Tibial nerve (tissue), 4 donors: ENCODE measurements around the gene CAMKK1.

Experiments used
- EP300 ChIP-seq, 2 donors: sonication (generic); formaldehyde crosslinking; IDR thresholded peaks; one replicate each; pipeline ENCODE4 v1.6.1; 2017; ENCODE audit warnings: antibody characterized with exemption in 2 of 2, mild to moderate bottlenecking in 1 of 2
- POLR2A ChIP-seq, 2 donors: fragments of 450-650 bp; IDR thresholded peaks; one replicate each; pipeline ENCODE4 v1.6.1; 2017; ENCODE audit warnings: antibody characterized with exemption in 2 of 2, mild to moderate bottlenecking in 2 of 2, moderate library complexity in 2 of 2
- TF ChIP-seq, protein P1 (sequence below), 5 experiments: fragments of 200-600 bp in 3 of 5; fragments of 450-650 bp in 2 of 5; sonication (generic) in 3 of 5; IDR thresholded peaks; one replicate each; pipeline ENCODE4 v1.5.1; 2016 to 2019; ENCODE audit warnings: antibody characterized with exemption in 5 of 5, mild to moderate bottlenecking in 3 of 5, moderate library complexity in 2 of 5

- TF ChIP-seq, protein P1, sequence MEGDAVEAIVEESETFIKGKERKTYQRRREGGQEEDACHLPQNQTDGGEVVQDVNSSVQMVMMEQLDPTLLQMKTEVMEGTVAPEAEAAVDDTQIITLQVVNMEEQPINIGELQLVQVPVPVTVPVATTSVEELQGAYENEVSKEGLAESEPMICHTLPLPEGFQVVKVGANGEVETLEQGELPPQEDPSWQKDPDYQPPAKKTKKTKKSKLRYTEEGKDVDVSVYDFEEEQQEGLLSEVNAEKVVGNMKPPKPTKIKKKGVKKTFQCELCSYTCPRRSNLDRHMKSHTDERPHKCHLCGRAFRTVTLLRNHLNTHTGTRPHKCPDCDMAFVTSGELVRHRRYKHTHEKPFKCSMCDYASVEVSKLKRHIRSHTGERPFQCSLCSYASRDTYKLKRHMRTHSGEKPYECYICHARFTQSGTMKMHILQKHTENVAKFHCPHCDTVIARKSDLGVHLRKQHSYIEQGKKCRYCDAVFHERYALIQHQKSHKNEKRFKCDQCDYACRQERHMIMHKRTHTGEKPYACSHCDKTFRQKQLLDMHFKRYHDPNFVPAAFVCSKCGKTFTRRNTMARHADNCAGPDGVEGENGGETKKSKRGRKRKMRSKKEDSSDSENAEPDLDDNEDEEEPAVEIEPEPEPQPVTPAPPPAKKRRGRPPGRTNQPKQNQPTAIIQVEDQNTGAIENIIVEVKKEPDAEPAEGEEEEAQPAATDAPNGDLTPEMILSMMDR (IDR thresholded peaks at IDR 0.05) = no peak
- TF ChIP-seq EP300 (IDR thresholded peaks at IDR 0.05) = no peak
- TF ChIP-seq POLR2A (IDR thresholded peaks at IDR 0.05) = no peak
These were observed 22.7 kb upstream of the CAMKK1 start for GRCh38 chr17:3915581-3915994.
